ENCODE data around the gene TIMM44.
"Not testable (repeated sequence)": the region's sequence is repeated elsewhere in the genome, so short reads cannot be mapped to it uniquely, and the experiment has no call there.

Gene TIMM44

GRCh38 chr19:7947939-7948338 lies 4.5 kb upstream of the TIMM44 start:
- DNase-seq (ENCODE audit: low read depth), result peak; percentile 82

- peak; percentile 86 for DNase-seq (ENCODE audit: low read depth)
Measured at GRCh38 chr19:7944177-7944761, 803 bp upstream of the TIMM44 start.

GRCh38 chr19:7942981-7943443 lies 454 bp downstream of the TIMM44 start:
- no peak for DNase-seq (ENCODE audit: low read depth)

GRCh38 chr19:7941895-7942596 lies 1.4 kb downstream of the TIMM44 start:
- DNase-seq (ENCODE audit: low read depth), result no peak

GRCh38 chr19:7940841-7941240 lies 2.6 kb downstream of the TIMM44 start:
- no peak for DNase-seq (ENCODE audit: low read depth)

- DNase-seq (ENCODE audit: low read depth), result no peak
Measured at GRCh38 chr19:7934766-7935165, 8.7 kb downstream of the TIMM44 start.

- DNase-seq (ENCODE audit: low read depth), result no peak
Measured at GRCh38 chr19:7933828-7934725, 9.4 kb downstream of the TIMM44 start.

GRCh38 chr19:7933411-7933810 lies 10.1 kb downstream of the TIMM44 start:
- DNase-seq (ENCODE audit: low read depth), result no peak

- DNase-seq (ENCODE audit: low read depth), result no peak
Measured at GRCh38 chr19:7932930-7933300, 10.6 kb downstream of the TIMM44 start.

GRCh38 chr19:7932276-7932929 lies 11.1 kb downstream of the TIMM44 start:
- no peak for DNase-seq (ENCODE audit: low read depth)

GRCh38 chr19:7931221-7932061 lies 12.0 kb downstream of the TIMM44 start:
- DNase-seq (ENCODE audit: low read depth), result no peak

- DNase-seq (ENCODE audit: low read depth), result no peak
Measured at GRCh38 chr19:7930765-7931164, 12.7 kb downstream of the TIMM44 start.

- DNase-seq (ENCODE audit: low read depth), result not testable (repeated sequence)
Measured at GRCh38 chr19:7930030-7930429, 13.4 kb downstream of the TIMM44 start.

- DNase-seq (ENCODE audit: low read depth), result peak; percentile 92
Measured at GRCh38 chr19:7928741-7929701, 14.4 kb downstream of the TIMM44 start.

GRCh38 chr19:7928334-7928706 lies 15.1 kb downstream of the TIMM44 start:
- DNase-seq (ENCODE audit: low read depth), result no peak

GRCh38 chr19:7927605-7928333 lies 15.7 kb downstream of the TIMM44 start:
- no peak for DNase-seq (ENCODE audit: low read depth)

- no peak for DNase-seq (ENCODE audit: low read depth)
Measured at GRCh38 chr19:7926727-7927604, 16.5 kb downstream of the TIMM44 start.

GRCh38 chr19:7926021-7926726 lies 17.3 kb downstream of the TIMM44 start, which contains the start of gene CTXN1:
TSS of gene CTXN1 (minus strand) at chr19:7926135. CDS start at chr19:7925538, 597 bp downstream.
- peak; percentile 58 for DNase-seq (ENCODE audit: low read depth)

All from amniotic epithelial cell (primary cell).